GM20000 (cell line): ENCODE results near the gene BTBD19.
"Not testable (repeated sequence)": the region's sequence is repeated elsewhere in the genome, so short reads cannot be mapped to it uniquely, and the experiment has no call there.

Experiments used
- DNase-seq: peaks from one replicate; pipeline ENCODE4 v3.0.0; 2012; ENCODE audit warnings: low spot score
- TF ChIP-seq, protein P1 (sequence below): IDR thresholded peaks from 2 replicates; pipeline ENCODE4 v1.5.1; 2012; ENCODE audit warnings: mild to moderate bottlenecking, control low read depth; ENCODE audit errors: extremely low read depth, missing control alignments

Gene BTBD19

DNA sequence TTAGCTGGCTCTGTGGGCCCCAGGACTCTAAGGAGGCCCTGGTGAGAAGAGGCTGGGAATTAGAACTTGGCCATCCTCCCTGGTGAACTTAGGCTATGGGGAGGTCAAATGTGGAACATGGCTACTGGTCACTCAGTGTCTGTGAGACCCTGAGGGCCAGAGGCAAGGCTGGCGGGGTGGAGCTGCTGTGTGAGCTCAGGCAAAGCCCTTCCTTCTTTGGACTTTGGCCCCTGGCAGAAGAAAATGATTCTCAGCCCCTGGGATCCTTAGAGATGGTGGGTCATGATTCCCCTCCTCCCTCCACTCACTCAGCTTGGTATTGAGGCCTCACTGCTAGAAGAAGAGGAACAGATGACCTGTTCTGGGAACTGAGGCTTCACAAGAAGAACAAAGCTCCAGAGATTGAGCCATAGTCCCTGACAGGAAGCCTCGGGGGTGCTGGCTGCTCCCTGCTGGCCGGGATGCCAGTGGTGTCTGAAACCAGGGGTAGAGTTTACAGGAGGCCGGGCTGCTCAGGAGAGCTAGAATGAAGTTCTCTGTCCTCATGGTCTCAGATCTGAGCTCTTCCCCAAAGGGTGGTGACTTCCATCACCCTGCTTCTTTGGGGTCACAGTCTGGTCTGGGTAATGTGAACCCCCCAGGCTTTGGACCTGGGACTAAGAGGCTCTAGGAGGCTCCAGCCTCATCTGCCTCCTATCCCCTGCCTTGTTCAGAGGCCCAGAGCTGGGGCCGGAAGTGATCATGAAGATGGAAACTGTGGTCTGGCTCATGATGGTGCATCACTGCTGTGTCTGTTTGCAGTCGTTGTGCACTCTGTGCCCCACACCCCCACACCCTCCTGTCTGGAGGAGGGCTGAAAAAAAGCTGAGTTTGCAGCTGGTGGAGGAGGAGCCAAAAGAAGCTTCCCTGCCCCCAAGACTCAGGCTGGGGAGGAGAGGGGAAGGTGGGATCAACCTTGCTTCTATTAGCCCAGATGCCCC is 905 bp downstream of the BTBD19 start:
- TF ChIP-seq, protein P1, sequence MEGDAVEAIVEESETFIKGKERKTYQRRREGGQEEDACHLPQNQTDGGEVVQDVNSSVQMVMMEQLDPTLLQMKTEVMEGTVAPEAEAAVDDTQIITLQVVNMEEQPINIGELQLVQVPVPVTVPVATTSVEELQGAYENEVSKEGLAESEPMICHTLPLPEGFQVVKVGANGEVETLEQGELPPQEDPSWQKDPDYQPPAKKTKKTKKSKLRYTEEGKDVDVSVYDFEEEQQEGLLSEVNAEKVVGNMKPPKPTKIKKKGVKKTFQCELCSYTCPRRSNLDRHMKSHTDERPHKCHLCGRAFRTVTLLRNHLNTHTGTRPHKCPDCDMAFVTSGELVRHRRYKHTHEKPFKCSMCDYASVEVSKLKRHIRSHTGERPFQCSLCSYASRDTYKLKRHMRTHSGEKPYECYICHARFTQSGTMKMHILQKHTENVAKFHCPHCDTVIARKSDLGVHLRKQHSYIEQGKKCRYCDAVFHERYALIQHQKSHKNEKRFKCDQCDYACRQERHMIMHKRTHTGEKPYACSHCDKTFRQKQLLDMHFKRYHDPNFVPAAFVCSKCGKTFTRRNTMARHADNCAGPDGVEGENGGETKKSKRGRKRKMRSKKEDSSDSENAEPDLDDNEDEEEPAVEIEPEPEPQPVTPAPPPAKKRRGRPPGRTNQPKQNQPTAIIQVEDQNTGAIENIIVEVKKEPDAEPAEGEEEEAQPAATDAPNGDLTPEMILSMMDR = no peak
- DNase-seq = peak; percentile 88

DNA sequence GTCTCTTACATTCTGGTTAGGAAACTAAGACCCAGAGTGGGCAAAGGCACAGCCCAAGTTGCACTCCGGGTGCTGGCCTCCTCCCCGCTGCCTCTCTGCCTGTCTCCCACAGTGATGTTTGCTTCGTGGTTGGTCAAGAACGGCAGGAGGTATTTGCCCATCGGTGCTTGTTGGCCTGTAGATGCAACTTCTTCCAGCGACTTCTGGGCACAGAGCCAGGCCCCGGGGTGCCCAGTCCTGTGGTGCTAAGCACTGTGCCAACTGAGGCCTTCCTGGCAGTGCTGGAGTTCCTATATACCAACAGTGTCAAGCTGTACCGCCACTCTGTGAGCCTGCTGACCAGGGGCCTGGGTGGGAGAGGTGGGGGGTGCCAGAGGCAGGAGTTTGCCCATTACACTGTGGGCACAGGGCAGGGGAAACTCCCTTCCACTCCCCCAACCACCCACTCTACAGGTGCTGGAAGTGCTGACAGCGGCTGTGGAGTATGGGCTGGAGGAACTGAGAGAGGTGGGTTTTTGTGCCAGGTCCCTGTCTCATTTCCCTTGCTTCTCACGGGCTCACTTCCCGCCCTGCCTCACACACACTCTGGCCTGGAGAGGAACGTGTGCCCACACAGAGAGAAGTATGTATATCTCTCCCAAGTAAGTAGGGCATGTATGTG is 1.9 kb downstream of the BTBD19 start:
- no peak for DNase-seq
- TF ChIP-seq, protein P1 = no peak

DNA sequence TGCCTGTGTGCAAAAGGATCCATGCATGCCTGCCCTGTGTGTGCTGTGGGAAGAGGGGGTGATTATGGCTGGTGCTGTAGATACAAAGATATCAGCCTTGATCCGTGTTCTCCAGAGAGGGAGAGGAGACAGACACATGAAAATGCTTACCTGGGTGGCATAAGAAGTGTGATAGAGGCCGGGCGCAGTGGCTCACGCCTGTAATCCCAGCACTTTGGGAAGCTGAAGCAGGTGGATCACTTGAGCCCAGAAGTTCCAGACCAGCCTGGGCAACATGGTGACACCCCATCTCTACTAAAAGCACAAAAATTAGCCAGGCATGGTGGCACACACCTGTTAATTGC is 2.4 kb downstream of the BTBD19 start:
- DNase-seq = not testable (repeated sequence)

DNA sequence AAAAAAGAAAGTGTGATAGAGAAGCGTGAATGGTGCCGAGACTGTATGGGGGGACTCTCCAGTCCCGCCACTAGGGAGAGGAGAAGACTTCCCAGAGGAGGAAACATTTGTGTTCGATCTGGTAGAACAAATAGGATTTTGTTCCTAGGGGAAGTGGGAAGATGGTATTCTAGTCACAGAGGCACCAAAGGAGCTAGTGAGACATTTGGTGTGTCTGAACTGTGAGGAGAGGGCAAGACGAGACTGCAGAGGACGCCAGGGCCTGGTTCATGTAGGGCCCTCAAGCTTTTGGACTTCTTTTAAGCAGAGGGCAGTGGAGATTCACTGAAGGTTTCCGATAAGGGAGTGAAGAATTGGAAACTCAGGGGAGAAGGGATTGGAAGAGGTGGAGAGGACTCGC is 2.9 kb downstream of the BTBD19 start:
- TF ChIP-seq, protein P1 = no peak
- DNase-seq = no peak

DNA sequence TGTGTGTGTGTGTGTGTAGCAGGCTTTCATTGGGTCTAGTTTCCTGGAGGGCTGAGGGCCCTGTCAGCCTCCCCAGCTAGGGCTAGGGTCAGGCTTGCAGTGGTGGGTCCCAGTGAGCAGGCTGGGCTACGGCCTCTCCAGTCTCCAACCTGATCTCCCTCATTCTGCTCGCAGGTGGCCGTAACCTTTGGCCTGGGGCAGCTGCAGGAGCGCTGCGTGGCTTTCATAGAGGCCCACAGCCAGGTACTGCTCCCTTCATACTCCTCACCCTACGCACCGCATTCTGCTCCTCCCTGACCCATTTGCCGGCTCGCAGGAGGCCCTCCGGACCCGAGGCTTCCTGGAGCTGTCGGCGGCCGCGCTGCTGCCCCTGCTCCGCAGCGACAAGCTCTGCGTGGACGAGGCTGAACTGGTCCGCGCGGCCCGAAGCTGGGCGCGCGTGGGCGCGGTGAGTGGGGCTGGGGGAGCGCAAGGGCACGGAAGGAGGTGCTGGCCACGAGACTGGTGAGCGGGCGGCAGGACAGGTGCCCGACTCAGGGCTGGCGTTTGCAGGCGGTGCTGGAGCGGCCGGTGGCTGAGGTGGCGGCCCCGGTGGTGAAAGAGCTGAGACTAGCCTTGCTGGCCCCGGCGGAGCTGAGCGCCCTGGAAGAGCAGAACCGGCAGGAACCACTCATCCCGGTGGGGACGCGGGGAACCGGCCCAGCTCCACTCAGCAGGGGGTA is 4.7 kb downstream of the BTBD19 start:
- DNase-seq = no peak
- TF ChIP-seq, protein P1 = no peak

DNA sequence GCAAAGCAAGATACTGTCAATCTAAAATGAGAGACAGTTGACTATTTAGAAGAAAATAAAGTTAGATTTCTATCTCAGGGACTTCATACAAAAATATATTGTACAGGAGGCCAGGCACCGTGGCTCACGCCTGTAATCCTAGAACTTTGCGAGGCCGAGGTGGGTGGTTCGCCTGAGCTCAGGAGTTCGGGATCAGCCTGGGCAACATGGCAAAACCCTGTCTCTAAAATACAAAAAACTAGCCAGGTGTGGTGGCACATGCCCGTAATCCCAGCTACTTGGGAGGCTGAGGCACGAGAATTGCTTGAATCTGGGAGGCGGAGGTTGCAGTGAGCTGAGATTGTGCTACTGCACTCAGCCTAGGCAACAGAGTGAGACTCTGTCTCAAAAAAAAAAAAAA is 7.6 kb downstream of the BTBD19 start:
- not testable (repeated sequence) for DNase-seq

DNA sequence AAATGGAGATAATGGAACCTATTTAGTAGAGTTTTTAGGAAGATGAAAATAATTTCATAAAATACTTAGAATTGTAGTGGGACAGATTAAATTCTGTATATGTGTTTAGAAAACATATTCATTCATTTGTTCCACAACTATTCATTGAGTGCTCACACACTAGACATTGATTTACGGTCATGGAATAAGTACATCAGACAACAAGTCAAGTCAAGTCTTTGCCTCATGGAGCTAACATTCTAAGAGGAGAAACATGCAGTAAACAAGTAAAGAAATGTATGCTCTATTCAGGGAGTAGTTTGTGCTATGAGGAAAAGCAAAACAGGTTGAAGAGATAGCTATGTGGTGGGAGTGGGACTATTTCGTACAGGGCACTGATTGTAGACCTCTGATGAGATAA is 9.0 kb downstream of the BTBD19 start:
- TF ChIP-seq, protein P1 = no peak
- DNase-seq = no peak

DNA sequence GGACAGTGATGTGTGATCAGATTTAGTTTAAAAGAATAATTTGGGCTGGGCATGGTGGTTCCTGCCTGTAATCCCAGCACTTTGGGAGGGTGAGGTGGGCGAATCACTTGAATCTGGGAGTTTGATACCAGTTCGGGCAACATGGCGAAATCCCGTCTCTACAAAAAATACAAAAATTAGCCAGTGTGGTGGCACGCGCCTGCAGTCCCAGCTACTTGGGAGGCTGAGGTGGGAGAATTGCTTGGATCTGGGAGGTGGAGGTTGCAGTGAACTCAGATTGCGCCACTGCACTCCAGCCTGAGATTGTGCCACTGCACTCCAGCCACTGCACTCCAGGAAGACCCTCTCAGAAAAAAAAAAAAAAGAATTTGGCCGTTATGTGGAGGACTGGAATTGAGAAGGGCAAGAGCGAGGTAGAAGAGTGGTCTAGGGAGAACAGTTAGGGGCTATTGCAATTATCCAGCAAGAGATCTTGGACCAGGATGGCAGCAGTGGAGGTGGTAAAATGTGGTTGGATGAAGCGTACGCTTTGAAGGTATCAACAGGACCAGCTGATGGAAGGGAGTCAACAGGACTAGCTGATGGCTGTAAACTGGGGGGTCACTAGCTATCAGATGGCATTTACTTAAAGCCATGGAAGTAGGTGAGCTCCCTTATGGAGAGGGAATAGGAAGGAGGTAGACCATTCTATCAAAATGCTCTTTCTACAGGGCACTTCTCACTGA is 9.6 kb downstream of the BTBD19 start:
- DNase-seq = no peak
- TF ChIP-seq, protein P1 = no peak
